ENCODE data around the gene ARHGAP26. TPM values are rescaled to one million over a fixed set of nuclear protein-coding genes. Genes with fewer than 3 reads are reported as not detected.

Gene ARHGAP26
- polyA plus RNA-seq, 1 donor (not counting 4 experiments of a cell fraction or from before 2014, with no cell fraction given): 3.9 TPM

GRCh38 chr5:143078971-143079370, 308.8 kb downstream of the ARHGAP26 start:
- Histone ChIP-seq H3K36me3 (ENCODE audit: control insufficient read depth in 2 of 2, extremely low read depth in 1 of 2, insufficient read depth in 2 of 2, low read length in 2 of 2) (no peaks in the 10 kb centered on the region), H3K4me1 (ENCODE audit: control insufficient read depth, extremely low read depth, insufficient read depth, low read length) (peaks cover 10% of the 10 kb centered on the region), H4K20me1 (ENCODE audit: control insufficient read depth, extremely low read depth, insufficient read depth, low read length) (no peaks in the 10 kb centered on the region), H3K79me2 (ENCODE audit: control insufficient read depth, insufficient read depth, low read length) (no peaks in the 10 kb centered on the region), H3K4me2 (ENCODE audit: control insufficient read depth, extremely low read depth, insufficient read depth, low read depth, low read length) (no peak overlapping the region), H3K27me3 (ENCODE audit: control insufficient read depth, extremely low read depth, insufficient read depth, low read length) (no peaks in the 10 kb centered on the region), H3K4me3 (ENCODE audit: control insufficient read depth in 2 of 3, extremely low read depth in 1 of 3, insufficient read depth in 2 of 3, low read depth in 1 of 3, low read length in 3 of 3) (no peak overlapping the region), H3K9me1 (ENCODE audit: control insufficient read depth, extremely low read depth, insufficient read depth, low read length) (no peaks in the 10 kb centered on the region), H3K9ac (ENCODE audit: control insufficient read depth, extremely low read depth, insufficient read depth, low read length) (no peak overlapping the region), H3K9me3 (ENCODE audit: control insufficient read depth, low read depth, low read length) (peaks cover 4% of the 10 kb centered on the region), H3K27ac (ENCODE audit: control insufficient read depth, insufficient read depth, low read length) (no peak overlapping the region), H2AFZ (ENCODE audit: control insufficient read depth, low read length) (no peak overlapping the region)
- no peak for DNase-seq (ENCODE audit: low read depth, low spot score)
- FAIRE-seq: peak; percentile 32
- dilution Hi-C loops (cut with MboI; ENCODE audit: extremely low pct_ligation_motif_present, low sequenced_read_pairs): no loop called here
- TF ChIP-seq CTCF (optimal IDR thresholded peaks at IDR 0.05 in 1 of 3, IDR thresholded peaks at IDR 0.05 in 1 of 3, conservative IDR thresholded peaks at IDR 0.05 in 1 of 3; ENCODE audit: extremely low read depth in 1 of 3, insufficient read depth in 2 of 3, low read length in 3 of 3) (no peak), EZH2 (IDR thresholded peaks at IDR 0.05; ENCODE audit: low read length) (no peak)

- dilution Hi-C loops (cut with MboI; ENCODE audit: extremely low pct_ligation_motif_present, low sequenced_read_pairs): no loop called here
- Histone ChIP-seq H4K20me1 (ENCODE audit: control insufficient read depth, extremely low read depth, insufficient read depth, low read length) (no peaks in the 10 kb centered on the region), H3K4me1 (ENCODE audit: control insufficient read depth, extremely low read depth, insufficient read depth, low read length) (peaks cover 8% of the 10 kb centered on the region), H2AFZ (ENCODE audit: control insufficient read depth, low read length) (no peak overlapping the region), H3K9ac (ENCODE audit: control insufficient read depth, extremely low read depth, insufficient read depth, low read length) (no peak overlapping the region), H3K79me2 (ENCODE audit: control insufficient read depth, insufficient read depth, low read length) (no peaks in the 10 kb centered on the region), H3K9me1 (ENCODE audit: control insufficient read depth, extremely low read depth, insufficient read depth, low read length) (no peaks in the 10 kb centered on the region), H3K36me3 (ENCODE audit: control insufficient read depth in 2 of 2, extremely low read depth in 1 of 2, insufficient read depth in 2 of 2, low read length in 2 of 2) (no peaks in the 10 kb centered on the region), H3K4me3 (ENCODE audit: control insufficient read depth in 2 of 3, extremely low read depth in 1 of 3, insufficient read depth in 2 of 3, low read depth in 1 of 3, low read length in 3 of 3) (no peak overlapping the region), H3K4me2 (ENCODE audit: control insufficient read depth, extremely low read depth, insufficient read depth, low read depth, low read length) (no peak overlapping the region), H3K27ac (ENCODE audit: control insufficient read depth, insufficient read depth, low read length) (no peak overlapping the region), H3K27me3 (ENCODE audit: control insufficient read depth, extremely low read depth, insufficient read depth, low read length) (no peaks in the 10 kb centered on the region), H3K9me3 (ENCODE audit: control insufficient read depth, low read depth, low read length) (no peaks in the 10 kb centered on the region)
- FAIRE-seq: no peak
- no peak for TF ChIP-seq CTCF (optimal IDR thresholded peaks at IDR 0.05 in 1 of 3, IDR thresholded peaks at IDR 0.05 in 1 of 3, conservative IDR thresholded peaks at IDR 0.05 in 1 of 3; ENCODE audit: extremely low read depth in 1 of 3, insufficient read depth in 2 of 3, low read length in 3 of 3)
- no peak for TF ChIP-seq EZH2 (IDR thresholded peaks at IDR 0.05; ENCODE audit: low read length)
- no peak for DNase-seq (ENCODE audit: low read depth, low spot score)
These were observed 310.2 kb downstream of the ARHGAP26 start for GRCh38 chr5:143080407-143080806.

Measured in keratinocyte (primary cell).